OCI-LY3 (cell line): Measurements from ENCODE around the gene VIT.

Source experiments
- H2AFZ ChIP-seq: fragments of 200-600, 300-600 bp; shearing (Covaris generic); 2 replicates; pipeline ENCODE4 v1.6.0; 2014; ENCODE audit warnings: antibody characterized with exemption, low read depth, low read length
- H3K27ac ChIP-seq: fragments of 200-600, 300-600 bp; sonication (generic); 2 replicates; pipeline ENCODE4 v1.5.1; 2014; ENCODE audit warnings: mild to moderate bottlenecking, low read length, moderate library complexity, mixed read lengths
- H3K27me3 ChIP-seq: fragments of 200-600, 300-600 bp; sonication (generic); 2 replicates; pipeline ENCODE4 v1.6.1; 2014; ENCODE audit warnings: low read depth, low read length, mixed read lengths
- H3K36me3 ChIP-seq: fragments of 200-600, 300-600 bp; sonication (generic); replicated peaks from 2 replicates; pipeline ENCODE3; 2014; ENCODE audit warnings: low read depth, low read length, mixed read lengths
- H3K4me1 ChIP-seq: fragments of 300-600, 200-600 bp; sonication (generic); 2 replicates; pipeline ENCODE4 v1.6.1; 2014; ENCODE audit warnings: low read length, mixed read lengths
- H3K4me2 ChIP-seq: fragments of 200-600, 300-600 bp; sonication (generic); 2 replicates; pipeline ENCODE4 v1.6.1; 2014; ENCODE audit warnings: low read length, mixed read lengths
- H3K4me3 ChIP-seq: fragments of 300-600, 200-600 bp; sonication (generic); 2 replicates; pipeline ENCODE4 v1.5.1; 2014; ENCODE audit warnings: antibody characterized with exemption, mild to moderate bottlenecking, low read length, moderate library complexity
- H3K79me2 ChIP-seq: fragments of 300-600, 200-600 bp; shearing (Covaris generic); 2 replicates; pipeline ENCODE4 v1.6.1; 2014; ENCODE audit warnings: mild to moderate bottlenecking, low read length, mixed read lengths
- H3K9ac ChIP-seq: fragments of 300-600, 200-600 bp; shearing (Covaris generic); 2 replicates; pipeline ENCODE4 v1.6.0; 2014; ENCODE audit warnings: mild to moderate bottlenecking, low read length, moderate library complexity
- H3K9me3 ChIP-seq: fragments of 200-600, 300-600 bp; shearing (Covaris generic); 2 replicates; pipeline ENCODE4 v1.6.1; 2014; ENCODE audit warnings: low read length, mixed read lengths; ENCODE audit not compliant: insufficient read depth
- H4K20me1 ChIP-seq: fragments of 200-600, 300-600 bp; sonication (generic); 2 replicates; pipeline ENCODE4 v1.6.1; 2016; ENCODE audit warnings: low read length, mixed read lengths; ENCODE audit not compliant: insufficient read depth
- EZH2phosphoT487 ChIP-seq: fragments of 200-600 bp; shearing (Covaris generic); IDR thresholded peaks from 2 replicates; pipeline ENCODE4 v1.6.1; 2018; ENCODE audit warnings: antibody characterized with exemption, mixed run types, low read depth
- TF ChIP-seq, protein P1 (sequence below): fragments of 200-600, 300-600 bp; sonication (generic); IDR thresholded peaks from 2 replicates; pipeline ENCODE4 v1.5.1; 2014; ENCODE audit warnings: antibody characterized with exemption, low read length, low read depth

VIT gene

DNA sequence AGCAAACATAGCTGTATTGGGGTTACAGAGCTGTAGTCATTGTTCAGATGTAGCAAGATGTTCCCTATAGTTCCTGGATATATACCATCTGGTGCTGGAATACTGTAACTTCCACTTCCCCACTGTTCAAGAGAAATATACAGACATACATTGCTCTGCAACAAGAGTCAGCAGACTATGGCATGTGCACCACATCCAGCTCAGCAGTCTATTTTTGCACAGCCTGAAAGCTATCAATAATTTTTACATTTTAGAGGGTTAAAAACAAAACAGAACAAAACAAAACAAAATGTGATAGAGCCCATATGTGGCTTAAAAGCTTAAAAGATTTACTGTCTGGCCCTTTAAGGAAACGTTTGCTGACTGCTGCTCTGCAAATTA is 31.8 kb upstream of the VIT start:
- Histone ChIP-seq H3K27me3 (peaks cover 18% of the 10 kb centered on the region; the same call in 1 of the 2 replicates), H3K9ac (no peak overlapping the region), H3K27ac (no peak overlapping the region), H3K9me3 (no peaks in the 10 kb centered on the region), H3K4me2 (no peak overlapping the region), H2AFZ (no peak overlapping the region), H4K20me1 (no peaks in the 10 kb centered on the region), H3K4me1 (no peaks in the 10 kb centered on the region), H3K4me3 (no peak overlapping the region), H3K36me3 (no peaks in the 10 kb centered on the region), H3K79me2 (no peaks in the 10 kb centered on the region)
- TF ChIP-seq, protein P1, sequence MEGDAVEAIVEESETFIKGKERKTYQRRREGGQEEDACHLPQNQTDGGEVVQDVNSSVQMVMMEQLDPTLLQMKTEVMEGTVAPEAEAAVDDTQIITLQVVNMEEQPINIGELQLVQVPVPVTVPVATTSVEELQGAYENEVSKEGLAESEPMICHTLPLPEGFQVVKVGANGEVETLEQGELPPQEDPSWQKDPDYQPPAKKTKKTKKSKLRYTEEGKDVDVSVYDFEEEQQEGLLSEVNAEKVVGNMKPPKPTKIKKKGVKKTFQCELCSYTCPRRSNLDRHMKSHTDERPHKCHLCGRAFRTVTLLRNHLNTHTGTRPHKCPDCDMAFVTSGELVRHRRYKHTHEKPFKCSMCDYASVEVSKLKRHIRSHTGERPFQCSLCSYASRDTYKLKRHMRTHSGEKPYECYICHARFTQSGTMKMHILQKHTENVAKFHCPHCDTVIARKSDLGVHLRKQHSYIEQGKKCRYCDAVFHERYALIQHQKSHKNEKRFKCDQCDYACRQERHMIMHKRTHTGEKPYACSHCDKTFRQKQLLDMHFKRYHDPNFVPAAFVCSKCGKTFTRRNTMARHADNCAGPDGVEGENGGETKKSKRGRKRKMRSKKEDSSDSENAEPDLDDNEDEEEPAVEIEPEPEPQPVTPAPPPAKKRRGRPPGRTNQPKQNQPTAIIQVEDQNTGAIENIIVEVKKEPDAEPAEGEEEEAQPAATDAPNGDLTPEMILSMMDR, result no peak
- TF ChIP-seq EZH2phosphoT487, result no peak

DNA sequence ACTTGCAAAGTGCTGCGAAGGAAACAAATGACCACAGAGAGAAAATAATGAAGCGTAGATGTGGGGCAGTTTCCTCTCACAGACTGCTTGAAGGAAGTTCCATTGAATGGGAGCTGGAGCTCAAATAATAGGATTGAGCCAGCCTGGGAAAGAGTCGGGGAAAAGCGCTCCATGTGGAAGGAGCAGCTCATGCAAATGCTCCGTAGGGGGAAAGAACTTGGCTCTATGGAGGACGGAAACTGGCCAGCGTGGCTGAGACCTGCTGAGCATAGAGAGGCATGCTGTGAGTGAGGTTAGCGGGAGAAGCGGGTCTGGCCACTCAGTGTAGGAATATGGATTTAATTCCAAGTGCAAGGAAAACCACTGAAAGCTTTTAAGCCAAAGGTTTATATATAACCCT is 28.6 kb upstream of the VIT start:
- Histone ChIP-seq H3K27ac (no peak overlapping the region), H3K36me3 (no peaks in the 10 kb centered on the region), H3K4me1 (no peaks in the 10 kb centered on the region), H4K20me1 (no peaks in the 10 kb centered on the region), H3K79me2 (no peaks in the 10 kb centered on the region), H2AFZ (no peak overlapping the region), H3K27me3 (peaks cover 18% of the 10 kb centered on the region; the same call in 1 of the 2 replicates), H3K4me2 (no peak overlapping the region), H3K9me3 (no peaks in the 10 kb centered on the region), H3K9ac (no peak overlapping the region), H3K4me3 (no peak overlapping the region)
- TF ChIP-seq, protein P1, result no peak
- no peak for TF ChIP-seq EZH2phosphoT487

DNA sequence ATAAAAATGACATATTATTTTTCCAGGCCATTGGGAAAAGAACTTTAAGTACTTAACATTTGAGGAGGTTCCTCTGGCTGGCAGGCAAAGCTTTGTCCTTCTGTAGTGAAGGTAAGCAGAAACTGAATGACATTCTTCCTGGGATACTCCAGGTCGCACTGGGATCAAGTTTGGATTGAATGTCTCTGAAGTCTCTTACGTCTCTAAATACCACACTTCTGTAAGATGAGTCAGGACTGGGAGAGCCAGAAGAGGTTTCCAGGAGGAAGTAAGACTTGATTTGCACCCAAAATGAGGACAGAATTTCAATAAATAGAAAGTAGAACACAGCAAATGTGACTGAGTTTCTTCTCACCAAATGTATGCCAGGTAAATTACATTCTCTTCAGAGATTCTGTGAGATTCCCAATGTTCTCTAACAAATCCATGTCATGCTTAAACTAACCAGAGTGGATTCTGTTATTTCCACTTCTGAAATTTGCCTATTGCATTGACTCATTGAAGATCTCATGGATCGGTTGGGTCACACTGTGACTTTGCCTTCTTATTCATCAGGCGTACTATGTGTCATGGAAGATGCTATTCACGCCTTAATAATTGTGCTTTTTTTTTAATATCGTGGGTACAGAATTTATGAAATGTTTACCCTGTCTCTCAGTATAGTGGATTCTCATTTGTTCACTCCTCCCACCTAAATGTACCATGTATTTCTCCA is 25.5 kb upstream of the VIT start:
- Histone ChIP-seq H3K79me2 (no peaks in the 10 kb centered on the region), H3K4me1 (no peaks in the 10 kb centered on the region; the same call in 1 of the 2 replicates), H3K4me2 (no peak overlapping the region), H3K9ac (no peak overlapping the region), H3K27ac (no peak overlapping the region), H3K4me3 (no peak overlapping the region), H3K27me3 (no peaks in the 10 kb centered on the region), H2AFZ (no peak overlapping the region), H3K36me3 (no peaks in the 10 kb centered on the region), H4K20me1 (no peaks in the 10 kb centered on the region), H3K9me3 (no peaks in the 10 kb centered on the region)
- no peak for TF ChIP-seq EZH2phosphoT487

DNA sequence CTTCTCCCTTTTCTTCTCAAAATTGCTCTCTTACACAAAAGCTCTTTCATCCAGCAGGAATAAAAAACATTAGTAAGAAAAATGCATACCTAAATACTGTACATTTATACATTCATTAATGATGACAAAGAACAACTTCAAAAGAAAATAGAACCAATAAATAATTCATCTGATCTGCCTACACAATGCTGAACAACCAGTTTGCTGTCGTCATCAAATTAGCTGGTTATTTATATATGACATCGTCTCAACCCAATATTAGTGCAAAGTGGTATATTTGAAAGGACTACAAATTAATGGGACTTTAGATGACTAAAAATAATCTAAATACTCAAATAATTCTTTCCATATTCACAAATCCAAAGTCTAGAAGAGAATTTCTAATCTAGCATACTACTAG is 24.8 kb upstream of the VIT start:
- Histone ChIP-seq H3K4me1 (no peaks in the 10 kb centered on the region; the same call in 1 of the 2 replicates), H3K79me2 (no peaks in the 10 kb centered on the region), H3K9ac (no peak overlapping the region), H3K4me2 (no peak overlapping the region), H3K27me3 (no peaks in the 10 kb centered on the region), H3K36me3 (no peaks in the 10 kb centered on the region), H3K9me3 (no peaks in the 10 kb centered on the region), H3K27ac (no peak overlapping the region), H3K4me3 (no peak overlapping the region), H2AFZ (no peak overlapping the region), H4K20me1 (no peaks in the 10 kb centered on the region)
- TF ChIP-seq, protein P1, result no peak
- TF ChIP-seq EZH2phosphoT487, result no peak
